Stromal cell of bone marrow (primary cell): ENCODE results near the gene ZNF804B.
A peak's percentile ranks its signal among the peaks of the same experiment; 100 is the strongest.

Source experiments
- DNase-seq: peaks from one replicate; pipeline ENCODE4 v3.0.0-alpha.2; 2012; ENCODE audit warnings: low read depth

Gene ZNF804B

DNA sequence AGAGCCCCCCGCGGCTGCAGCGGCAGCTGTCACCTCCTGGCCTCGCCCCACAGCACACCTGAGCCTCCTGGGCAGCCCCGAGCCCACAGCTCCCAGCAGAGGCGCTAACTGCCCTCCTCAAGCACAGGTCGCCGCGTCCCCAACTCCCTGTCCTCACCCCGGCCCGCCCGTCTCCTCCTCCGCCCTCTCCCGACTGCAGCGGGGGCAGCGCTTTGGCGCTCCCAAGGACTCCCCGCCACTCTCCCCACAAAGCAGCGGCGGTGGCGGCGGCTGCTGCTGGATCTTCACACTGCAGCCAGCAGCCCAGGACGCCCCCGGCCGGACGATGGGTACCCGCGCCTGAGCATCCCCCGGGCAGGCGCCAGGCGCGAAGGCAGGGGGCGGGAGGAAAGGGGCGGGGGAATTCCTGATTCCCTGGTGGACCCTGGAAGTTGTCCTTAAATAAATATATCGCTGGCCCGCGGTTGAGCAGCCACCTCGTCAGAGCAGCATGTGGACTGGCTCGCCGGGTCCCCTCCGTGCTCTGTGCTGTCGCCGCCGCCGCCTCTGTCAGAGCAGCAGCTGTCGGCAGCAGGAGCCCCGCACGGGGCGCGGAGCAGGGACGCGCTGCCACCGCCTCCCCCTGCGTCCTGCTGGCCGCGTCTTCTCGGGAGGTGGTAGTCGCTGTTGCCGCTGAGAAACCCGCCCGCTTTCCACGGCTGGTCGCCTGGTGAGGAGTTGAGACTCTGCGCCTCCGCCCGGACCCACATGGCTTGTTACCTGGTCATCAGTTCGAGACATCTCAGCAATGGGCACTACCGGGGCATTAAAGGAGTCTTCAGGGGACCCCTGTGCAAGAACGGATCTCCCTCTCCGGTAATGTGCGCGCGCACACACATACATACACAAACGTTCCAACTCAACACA is at the start of gene ZNF804B:
TSS of gene ZNF804B (plus strand) at position 471 of the 906 bp plus-strand sequence. CDS start at position 748, 277 bp downstream.
- DNase-seq: no peak

DNA sequence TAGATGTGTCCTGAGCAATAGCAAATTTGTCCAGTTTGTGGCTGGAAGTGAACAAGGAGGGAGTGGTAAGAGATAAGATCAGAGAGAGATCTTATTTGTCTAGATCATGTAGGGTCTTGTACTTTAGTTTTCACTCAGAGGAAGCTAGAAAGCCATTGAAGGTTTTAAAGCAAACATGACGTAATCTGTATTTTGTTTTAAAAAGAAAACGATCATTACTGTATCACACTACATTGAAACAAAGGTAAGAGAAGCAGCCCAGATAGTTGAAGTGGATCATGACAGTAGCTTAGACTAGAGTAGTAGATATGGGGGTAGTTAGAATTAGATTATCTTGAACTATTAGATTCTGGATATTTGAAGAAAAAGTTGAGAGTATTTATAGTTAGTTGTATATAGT is 23.6 kb upstream of the ZNF804B start:
- DNase-seq: no peak

DNA sequence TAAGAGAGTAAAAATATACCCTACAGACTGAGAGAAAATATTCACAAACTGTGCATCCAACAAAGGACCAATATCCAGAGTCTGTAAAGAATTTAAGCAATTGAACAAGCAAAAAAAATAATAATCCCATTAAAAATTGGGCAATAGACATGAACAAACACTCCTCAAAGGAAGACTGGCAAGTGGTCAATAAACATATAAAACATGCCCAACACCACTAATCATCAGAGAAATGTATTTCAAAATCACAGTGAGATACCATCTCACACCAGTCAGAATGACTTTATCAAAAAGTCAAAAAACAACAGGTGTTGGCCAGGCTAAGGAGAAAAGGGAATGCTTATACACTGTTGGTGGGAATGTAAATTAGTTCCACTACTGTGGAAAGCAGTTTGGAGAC is 21.9 kb upstream of the ZNF804B start:
- no peak for DNase-seq

DNA sequence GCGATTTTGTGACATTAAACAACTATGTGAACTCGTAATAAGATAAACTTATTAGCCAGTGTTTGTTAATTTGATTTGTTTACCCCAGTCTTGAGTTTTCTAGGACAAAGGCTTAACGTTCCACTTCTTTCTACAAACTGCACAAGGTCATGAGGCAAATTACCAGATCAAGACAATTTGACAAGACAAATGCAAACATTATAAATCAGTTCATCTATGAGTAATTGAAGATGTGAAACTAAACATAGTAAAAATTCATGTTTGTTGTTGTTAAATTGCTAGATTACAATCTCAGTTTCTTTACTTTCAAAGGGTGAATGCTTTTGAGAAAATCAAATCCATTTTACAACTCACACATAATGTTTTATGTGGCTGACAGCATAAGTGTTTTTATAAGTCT is 13.4 kb upstream of the ZNF804B start:
- DNase-seq: no peak

DNA sequence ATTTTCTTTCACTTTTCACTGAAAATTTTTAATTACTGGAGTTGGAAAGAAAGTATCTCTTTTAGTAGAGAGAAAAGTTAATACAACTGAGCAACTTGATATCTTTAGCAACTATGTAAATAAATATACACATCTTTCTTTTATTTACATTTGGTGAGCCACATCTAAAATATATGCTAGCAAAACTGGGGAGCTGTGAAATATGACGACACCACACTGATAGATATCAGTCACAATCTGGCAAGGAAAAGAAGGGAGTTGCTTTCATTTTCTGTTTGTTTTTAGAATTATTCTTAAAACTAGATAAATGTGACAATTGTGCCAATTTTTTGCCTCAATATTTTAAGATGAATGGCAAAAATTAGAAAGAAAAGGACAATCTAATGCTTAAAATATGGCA is 2.7 kb upstream of the ZNF804B start:
- DNase-seq: no peak

DNA sequence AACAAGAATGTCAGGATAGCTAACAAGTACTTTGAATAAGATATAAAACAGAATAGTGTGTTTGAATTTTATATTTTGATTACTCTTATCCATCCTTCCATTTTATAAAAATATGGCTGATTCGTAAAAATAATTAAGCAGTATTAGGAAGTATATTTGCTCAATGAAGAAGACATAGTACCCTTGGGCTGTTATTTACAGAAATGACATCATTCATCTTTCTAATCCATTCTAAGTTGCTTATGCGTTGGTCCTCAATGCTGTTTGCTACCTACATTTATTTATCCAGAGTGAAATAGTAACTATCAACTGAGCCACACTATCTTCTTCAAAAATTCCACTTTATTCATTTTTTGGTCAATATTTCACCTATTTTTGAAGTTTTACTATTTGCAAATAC is 2.1 kb upstream of the ZNF804B start:
- no peak for DNase-seq

DNA sequence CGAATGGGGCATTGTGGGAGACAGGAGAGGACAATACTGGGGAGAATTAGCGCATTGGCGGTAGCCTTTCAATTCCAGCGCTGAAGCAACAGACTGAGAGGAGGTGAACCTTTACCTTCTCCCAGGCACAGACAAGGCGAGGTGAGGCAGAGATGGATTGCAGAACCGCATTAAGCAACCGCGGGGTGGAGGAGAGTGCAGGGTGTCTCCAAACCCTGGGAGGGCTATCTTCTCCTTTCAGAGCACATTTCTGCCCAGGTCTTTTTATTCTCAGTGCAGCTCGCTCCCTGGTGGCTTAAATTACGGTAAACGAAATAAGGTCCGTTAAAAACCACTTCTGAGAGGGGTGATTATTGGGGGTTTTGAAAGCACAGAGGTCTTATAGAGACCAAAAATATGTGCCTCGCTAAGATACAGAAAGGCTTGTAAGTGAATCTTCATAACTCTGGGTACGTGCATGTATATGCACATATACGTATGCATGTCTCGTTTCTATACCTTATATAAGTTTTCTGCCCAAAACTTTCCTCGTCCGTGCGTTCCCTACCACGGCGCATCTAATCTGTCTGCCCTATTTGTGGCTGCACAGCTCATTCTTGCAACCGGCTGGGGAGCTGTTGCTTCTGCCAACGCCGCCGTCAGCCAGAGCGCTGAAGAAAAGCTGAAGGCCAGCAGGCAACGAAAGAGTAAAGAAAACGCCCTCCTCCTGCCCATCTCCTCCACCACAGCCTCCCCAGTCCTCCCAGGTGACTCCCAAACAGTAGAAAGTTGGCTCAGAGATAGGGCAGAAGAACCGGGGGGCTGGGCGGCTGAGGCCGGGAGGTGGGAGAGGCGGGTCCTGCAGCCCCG is 895 bp upstream of the ZNF804B start:
- DNase-seq: no peak

DNA sequence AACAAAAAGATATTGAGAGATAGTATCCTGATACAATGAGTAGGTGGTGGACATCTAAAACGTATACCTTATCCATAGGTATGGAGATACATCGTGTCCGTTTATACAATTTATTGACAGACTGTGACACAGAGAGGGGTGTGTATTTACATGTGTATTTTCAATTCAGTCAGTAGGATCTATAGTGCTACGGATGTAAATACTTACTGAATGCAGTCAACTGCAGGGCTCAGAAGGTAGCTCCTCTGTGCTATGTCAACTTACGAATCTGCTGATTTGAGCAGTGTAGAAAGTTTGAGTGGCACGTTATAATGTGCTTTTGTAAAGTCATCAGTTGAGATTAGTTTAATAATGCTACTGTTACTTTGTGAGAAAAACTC is 626 bp downstream of the ZNF804B start:
- DNase-seq: no peak

DNA sequence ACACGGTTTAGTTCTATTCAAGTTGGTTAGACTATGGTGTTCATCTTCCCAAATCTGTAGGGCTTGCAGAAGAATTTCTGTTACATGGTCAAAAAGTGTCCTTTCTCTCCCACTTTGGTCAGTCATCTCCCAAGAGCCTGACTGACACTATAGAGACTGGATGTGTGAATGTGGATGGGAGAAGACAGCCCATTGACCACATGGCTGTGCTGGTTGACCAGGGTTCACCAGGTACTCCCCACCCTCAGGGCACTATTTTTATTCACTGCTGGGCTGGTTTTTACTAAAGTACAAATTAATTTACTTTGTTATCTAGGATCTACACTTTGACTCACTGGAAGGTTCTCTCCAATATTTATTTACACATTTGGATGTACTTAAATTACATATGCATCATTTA is 2.3 kb downstream of the ZNF804B start:
- DNase-seq: no peak

DNA sequence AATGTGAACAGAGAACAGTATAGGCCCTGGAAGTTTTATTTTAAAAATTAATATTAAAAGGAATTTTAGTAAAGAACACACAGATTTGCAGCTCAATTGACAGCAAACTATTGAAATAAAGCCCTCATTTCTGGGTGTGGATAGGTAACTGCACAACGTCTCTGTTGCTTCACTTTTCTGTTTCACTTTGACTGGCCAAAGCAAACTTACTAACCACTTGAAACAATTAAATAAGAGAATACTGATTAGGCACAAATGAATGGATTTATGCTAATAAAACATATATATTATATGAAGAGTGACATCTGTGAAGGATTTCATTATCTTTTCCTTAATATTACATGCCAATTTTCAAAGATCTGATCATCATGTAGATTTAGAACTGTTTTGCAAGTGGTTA is 11.9 kb downstream of the ZNF804B start:
- no peak for DNase-seq

DNA sequence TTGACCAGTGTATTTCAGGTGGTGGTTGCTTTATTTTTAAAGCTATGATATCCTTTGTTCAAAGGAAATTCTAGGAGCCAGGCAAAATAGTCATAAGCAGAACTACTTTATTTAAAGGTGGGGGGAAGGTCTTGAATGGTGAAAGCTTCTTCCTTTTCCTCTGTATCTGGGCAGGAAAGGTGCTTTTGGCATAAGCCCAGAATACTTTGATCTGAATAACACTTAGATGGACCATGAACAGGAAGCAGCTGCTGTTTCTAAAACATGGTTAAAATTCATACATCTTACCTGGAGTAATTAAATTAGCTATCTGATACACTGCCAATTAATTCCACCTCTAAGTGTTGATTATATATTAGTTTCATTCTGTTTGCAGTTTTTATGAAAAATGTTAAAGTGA is 13.3 kb downstream of the ZNF804B start:
- DNase-seq: no peak

DNA sequence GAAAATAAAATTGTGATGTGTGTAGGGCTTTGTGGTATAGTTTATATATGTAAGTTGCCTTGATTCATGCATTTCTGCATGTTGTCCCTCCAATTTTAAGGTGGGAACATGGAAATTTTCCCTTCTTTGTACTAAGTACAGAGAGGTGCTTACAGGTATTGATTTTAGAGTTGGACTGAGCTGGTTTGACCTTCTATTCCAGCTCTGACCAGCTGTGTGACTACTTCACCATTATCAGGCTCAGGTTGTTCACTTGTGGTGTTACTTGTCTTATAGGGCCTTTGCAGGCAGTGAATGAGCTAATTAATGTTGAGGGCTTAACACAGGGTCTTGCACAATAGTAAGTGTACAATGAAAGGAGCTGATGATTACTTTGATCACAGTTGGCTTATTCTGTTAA is 16.3 kb downstream of the ZNF804B start:
- DNase-seq: no peak

DNA sequence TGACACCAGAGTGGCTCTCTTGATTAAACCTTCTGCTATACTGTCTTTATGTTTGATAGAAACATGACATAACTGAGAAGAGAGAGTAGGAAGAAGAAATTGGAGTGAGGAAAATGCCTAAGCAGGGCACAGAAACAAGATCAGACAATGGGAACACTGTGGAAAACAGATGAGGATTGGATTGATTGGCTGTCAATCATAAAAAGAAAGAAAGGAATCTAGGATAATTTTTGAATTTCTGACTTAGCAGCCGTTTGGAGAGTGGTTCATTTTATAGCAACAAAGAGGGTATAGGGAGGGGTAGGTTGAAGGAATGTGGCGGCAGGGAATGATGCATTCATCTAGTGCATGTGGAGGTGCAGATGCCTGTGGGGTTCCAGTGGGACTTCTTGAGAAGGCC is 28.3 kb downstream of the ZNF804B start:
- DNase-seq: no peak

DNA sequence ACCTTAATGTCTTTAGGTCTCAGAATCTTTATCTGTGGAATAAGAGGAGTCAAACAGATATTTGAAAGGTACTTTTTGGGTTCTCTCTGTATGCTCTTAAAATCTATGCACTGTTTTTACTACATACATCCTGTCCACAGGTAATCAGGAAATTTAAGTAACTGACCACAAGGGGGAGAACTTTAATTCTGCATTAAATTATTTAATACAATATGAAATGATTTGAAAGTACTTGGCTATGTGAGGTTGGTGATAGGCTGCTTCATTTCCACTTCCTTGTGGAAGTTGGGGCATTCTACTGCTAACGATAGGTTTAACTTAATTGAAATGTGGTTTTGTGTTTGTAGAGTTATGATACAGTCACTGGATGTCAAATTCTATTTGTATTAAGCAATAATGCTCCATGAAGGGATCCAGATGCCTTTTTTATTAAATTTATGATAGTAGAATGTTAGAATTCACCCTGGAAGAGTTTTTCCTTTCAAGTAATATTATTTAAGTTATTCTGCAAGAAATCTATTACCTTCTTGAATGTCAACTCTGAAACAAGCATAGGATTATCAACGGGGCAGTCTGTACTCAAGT is 30.1 kb downstream of the ZNF804B start:
- DNase-seq: no peak

DNA sequence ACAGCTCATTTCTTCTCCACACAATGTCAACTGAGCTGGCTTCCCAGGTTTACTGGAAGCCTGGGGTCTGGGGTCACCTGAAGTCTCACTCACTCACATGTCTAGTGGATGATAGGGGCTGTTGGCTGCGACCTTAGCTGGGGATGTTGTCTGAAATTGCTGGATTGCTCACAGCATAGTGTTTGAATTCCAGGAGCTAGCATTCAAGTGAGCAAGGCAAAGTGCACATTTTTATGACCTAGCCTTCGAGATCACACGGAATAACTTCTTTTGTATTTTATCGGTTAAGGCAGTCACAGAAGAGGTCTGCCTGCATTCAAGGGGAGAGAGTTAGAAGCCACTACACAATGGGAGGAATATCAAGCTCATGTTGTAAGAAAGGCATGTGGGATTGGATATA is 32.4 kb downstream of the ZNF804B start:
- DNase-seq: no peak

DNA sequence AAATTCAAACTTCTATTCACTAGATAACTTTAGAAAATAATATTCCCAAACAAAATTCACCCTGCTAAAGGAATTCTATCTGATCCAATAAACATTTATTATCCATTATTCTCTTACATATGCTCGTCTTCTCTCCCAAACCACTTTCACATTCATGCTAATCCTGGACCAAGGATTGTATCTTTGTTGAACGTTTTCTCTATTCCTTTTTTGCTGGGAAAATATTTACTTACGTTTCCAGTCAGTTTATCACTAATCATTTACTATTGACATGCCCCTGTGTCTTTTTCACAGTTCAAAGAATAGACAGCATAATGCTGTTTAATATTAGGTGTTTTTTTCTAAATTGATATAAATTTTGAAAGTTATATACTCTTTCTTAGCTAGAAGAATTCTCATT is 32.9 kb downstream of the ZNF804B start:
- no peak for DNase-seq

DNA sequence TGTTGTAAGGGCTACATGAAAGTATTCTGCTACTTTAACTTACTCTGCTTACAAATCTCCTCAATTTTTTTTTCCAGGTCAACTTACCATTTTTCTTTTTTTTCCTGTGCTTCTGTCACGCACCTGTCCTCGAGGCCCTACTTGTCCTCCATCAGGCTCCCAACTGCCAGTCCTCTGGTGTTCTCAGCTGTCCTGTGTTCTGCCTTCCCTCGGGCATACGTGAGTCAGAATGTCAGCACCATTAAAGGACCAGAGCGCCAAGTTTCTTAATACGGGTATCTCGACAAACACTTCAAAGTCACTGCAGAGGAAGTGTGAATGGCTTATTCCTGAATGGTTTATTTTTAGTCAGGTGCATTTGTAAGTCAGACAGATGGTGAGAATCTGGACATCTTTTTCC is 36.1 kb downstream of the ZNF804B start, which contains the start of gene TEX47:
TSS of gene TEX47 (minus strand) at position 185 of the 400 bp plus-strand sequence. CDS start 795 bp downstream, outside the sequence.
- no peak for DNase-seq

DNA sequence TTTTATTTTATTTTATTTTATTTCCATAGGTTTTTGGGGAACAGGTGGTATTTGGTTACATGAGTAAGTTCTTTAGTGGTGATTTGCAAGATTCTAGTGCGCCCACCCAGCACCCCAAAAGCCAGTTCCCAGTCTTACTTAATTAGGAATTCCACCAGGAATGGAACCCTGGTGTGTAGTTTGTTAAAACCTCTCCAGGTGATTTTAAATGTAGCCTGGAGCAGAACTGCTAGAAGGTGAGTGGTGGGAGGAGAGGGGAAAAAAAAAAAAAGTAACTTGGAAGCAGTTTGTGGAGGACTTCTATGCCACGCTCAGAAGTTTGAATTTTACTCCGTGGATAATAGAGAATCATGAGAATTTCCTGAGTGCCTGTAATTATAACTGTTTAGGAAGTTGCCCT is 41.5 kb downstream of the ZNF804B start:
- DNase-seq: no peak

DNA sequence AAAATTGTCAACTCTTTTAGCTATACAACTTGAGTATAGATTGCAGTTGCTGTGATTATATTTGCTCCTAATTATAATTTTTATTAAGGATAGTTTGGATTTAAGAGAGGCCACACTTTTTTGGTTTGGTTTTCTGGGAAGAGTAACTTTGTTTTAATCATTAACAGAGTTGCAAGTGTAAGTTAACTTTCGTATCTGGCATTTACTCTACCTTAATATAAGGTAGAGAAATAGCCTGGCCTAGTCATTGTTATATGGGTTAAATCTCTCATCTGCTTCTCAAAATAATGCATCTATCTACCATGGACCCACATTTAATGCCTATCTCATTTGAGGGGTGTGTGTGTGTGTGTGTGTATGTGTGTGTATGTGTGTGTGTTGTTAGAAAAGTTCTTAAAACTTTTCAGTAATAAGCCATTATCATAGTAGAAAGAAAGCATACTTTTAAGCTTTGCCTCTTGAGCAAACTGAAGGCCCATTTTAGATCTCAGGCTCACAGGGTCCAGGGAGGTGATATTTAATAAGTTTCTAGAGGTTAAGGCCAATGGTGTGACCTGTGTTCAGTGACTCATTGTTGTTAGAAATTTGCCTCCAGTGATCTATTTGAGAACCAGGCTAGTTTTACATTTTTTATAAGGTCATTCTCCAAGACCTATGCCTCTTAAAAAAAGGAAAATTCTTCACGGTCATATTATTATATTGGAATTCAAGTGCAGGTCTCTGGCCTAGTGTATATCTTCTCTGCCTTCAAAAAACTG is 47.0 kb downstream of the ZNF804B start:
- DNase-seq: no peak

DNA sequence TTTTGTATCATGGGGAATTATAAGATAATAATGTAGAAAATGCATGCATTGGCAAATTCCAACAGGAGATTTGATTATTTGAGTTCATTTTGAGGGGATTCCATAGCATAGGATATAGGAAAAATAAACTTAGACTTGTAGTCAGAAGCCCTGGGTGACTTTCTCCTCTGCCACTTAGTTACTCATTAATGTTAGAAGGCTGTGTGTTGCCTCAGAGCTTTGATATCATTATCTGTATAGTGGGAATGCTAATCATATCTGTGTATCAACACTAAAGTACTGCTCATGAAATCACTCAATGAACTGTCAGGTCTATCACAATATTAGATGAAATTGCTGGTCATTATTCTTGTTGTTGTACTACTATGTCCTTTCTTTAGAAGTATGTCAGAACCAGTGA is 59.1 kb downstream of the ZNF804B start:
- DNase-seq: no peak

DNA sequence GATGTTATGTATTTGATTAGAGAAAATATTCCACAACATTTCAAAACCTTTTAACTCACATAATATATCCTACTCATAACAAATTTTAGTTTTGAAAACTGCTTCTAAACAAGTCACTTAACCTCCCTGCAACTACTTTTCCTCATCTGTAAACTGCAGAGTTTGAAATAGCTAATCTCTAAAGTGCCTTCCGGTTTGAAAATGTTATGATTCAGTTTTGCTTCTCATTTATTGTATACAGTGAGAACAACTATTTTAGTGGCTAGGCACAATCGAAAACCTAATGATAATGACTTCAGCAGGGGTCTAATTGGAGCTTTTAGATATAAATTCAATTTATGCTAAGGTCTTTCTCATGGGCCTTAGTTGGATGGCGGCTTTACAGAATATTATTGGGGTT is 66.7 kb downstream of the ZNF804B start:
- DNase-seq: no peak

DNA sequence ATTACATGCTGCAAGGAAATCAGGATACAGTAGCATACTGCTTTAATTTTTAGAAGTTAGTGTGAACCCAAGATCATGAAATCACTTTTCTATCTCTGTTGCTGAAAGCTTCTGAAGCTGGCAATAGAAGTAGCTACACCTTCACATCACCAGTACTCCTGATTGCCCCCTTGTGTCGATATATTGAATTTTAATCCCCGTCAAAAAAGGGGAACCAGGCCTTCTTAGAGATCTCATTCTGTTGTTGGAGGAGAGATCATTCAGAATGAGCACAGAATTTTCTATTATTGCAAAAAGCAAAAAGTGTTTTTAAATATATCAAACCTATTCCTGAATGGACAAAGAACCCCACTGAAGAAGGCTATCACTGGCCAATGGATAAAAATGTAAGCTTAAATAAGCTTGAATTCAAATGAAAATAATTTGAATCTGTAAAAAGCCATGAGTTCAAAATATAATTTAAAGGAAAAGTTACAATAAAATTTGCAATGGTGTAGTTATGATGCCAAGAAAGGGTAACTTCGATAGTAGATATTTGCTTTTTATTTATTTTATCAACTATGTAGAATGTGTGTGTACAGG is 75.7 kb downstream of the ZNF804B start:
- DNase-seq: peak; percentile 1
